ENCODE results near the gene ASIC2. TPM values are rescaled to one million over a fixed set of nuclear protein-coding genes. Genes with fewer than 3 reads are reported as not detected.
A peak's percentile ranks its signal among the peaks of the same experiment; 100 is the strongest.

ASIC2 gene
- total RNA-seq, 1 experiment from 2014 or later = 4.1 TPM

DNA sequence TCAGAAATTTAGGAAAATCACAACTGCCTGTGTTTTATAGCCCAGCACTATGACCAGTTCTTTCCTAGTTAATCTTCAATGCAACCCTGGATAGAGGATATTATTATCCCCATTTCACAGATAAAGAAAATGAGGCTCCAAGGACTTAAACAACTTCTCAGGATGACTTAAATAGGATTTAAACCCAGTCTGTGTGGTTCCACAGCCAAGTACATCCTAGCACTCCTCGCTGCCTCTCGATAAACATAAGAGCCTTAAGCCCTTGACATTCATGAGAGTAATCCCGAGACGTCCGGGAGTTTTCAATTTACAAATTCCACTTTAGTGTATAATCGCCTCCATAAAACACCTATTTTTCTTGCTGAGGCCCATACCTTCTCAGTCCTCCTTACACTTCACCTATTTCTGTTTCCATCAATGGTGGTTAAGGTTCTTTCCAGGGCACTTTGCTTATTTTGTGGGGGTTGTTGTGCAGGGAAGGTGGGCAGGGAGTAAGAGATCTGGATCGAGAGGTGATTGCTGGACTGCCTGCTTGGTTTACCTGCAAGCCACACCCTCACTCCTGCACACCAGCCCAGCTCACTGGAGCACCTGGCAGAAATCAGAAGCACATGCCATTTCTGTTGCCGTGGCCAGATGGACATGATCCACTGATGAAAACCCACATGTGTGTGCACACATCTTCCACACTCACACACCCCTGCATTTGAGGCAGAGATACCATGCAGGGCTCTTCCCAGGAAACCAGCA is 50.5 kb downstream of the ASIC2 start:
- BruUV-seq (replicated peaks) = no TSS peak
- H3K9me3 ChIP-seq (ENCODE audit: control insufficient read depth, insufficient read depth, low read depth, low read length) = no peaks in the 10 kb centered on the region
- H3K27ac ChIP-seq (ENCODE audit: low read length) = no peak overlapping the region
- no peak for TF ChIP-seq POLR2AphosphoS5 (IDR thresholded peaks at IDR 0.05; ENCODE audit: low read depth, low read length)
- TF ChIP-seq, protein P1, sequence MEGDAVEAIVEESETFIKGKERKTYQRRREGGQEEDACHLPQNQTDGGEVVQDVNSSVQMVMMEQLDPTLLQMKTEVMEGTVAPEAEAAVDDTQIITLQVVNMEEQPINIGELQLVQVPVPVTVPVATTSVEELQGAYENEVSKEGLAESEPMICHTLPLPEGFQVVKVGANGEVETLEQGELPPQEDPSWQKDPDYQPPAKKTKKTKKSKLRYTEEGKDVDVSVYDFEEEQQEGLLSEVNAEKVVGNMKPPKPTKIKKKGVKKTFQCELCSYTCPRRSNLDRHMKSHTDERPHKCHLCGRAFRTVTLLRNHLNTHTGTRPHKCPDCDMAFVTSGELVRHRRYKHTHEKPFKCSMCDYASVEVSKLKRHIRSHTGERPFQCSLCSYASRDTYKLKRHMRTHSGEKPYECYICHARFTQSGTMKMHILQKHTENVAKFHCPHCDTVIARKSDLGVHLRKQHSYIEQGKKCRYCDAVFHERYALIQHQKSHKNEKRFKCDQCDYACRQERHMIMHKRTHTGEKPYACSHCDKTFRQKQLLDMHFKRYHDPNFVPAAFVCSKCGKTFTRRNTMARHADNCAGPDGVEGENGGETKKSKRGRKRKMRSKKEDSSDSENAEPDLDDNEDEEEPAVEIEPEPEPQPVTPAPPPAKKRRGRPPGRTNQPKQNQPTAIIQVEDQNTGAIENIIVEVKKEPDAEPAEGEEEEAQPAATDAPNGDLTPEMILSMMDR (IDR thresholded peaks at IDR 0.05) = no peak
- TF ChIP-seq, protein P2, sequence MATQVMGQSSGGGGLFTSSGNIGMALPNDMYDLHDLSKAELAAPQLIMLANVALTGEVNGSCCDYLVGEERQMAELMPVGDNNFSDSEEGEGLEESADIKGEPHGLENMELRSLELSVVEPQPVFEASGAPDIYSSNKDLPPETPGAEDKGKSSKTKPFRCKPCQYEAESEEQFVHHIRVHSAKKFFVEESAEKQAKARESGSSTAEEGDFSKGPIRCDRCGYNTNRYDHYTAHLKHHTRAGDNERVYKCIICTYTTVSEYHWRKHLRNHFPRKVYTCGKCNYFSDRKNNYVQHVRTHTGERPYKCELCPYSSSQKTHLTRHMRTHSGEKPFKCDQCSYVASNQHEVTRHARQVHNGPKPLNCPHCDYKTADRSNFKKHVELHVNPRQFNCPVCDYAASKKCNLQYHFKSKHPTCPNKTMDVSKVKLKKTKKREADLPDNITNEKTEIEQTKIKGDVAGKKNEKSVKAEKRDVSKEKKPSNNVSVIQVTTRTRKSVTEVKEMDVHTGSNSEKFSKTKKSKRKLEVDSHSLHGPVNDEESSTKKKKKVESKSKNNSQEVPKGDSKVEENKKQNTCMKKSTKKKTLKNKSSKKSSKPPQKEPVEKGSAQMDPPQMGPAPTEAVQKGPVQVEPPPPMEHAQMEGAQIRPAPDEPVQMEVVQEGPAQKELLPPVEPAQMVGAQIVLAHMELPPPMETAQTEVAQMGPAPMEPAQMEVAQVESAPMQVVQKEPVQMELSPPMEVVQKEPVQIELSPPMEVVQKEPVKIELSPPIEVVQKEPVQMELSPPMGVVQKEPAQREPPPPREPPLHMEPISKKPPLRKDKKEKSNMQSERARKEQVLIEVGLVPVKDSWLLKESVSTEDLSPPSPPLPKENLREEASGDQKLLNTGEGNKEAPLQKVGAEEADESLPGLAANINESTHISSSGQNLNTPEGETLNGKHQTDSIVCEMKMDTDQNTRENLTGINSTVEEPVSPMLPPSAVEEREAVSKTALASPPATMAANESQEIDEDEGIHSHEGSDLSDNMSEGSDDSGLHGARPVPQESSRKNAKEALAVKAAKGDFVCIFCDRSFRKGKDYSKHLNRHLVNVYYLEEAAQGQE (IDR thresholded peaks at IDR 0.05; ENCODE audit: insufficient read depth in 1 of 2, low read depth in 2 of 2, low read length in 1 of 2) = no peak
- TF ChIP-seq SIN3A (IDR thresholded peaks at IDR 0.05; ENCODE audit: borderline replicate concordance, insufficient read depth, low read depth, low read length) = no peak
- TF ChIP-seq TCF7L2 (IDR thresholded peaks at IDR 0.05; ENCODE audit: low read depth, low read length) = no peak
- ChIA-PET CTCF (interaction anchor here (0.6 kb wide), 1 partner anchor 392 kb away, joined by 8 read pairs; no protein-coding TSS in a partner anchor), POLR2A (no interaction called here)
- H3K4me3 ChIP-seq (ENCODE audit: low read depth in 2 of 2, low read length in 2 of 2) = no peak overlapping the region
- DNase-seq (ENCODE audit: low read depth, low spot score) (no peak), ATAC-seq (no peak)
- intact Hi-C loops (cut with micrococcal nuclease; ENCODE audit: unreplicated experiment) (no loop called here), in situ Hi-C loops (cut with HindIII; ENCODE audit: low pct_unique_long_range_greater_than_20kb, low sequenced_read_pairs) (no loop called here)
- no peaks in the 10 kb centered on the region for H3K36me3 ChIP-seq (ENCODE audit: control insufficient read depth, insufficient read depth, low read length)
- no peaks in the 10 kb centered on the region for H3K27me3 ChIP-seq (ENCODE audit: control insufficient read depth, insufficient read depth, low read length)
- H3K4me1 ChIP-seq (ENCODE audit: control insufficient read depth, insufficient read depth, low read length) = peaks cover 8% of the 10 kb centered on the region

DNA sequence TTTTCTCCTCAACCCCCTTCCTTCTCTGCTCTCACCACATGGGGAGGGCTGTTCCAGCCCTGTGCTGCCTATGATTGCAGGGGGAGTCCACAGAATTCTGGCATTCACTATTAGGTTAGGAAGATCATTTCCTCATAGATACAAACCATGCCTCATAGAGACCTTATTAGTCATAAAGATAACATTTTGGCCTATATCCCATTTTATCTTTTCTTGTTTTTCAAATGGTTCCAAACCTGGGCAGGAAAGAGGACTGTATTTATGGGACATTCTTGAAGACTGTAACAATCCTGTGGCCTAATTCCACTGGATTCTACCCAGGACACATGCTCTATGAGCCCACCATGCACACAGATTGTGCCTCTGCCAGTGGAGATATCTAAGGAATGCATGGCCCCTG is 51.7 kb downstream of the ASIC2 start:
- Histone ChIP-seq H3K27ac (ENCODE audit: low read length) (no peak overlapping the region; the same call in 1 of the 2 replicates), H3K4me3 (ENCODE audit: low read depth in 2 of 2, low read length in 2 of 2) (no peak overlapping the region), H3K27me3 (ENCODE audit: control insufficient read depth, insufficient read depth, low read length) (no peaks in the 10 kb centered on the region), H3K36me3 (ENCODE audit: control insufficient read depth, insufficient read depth, low read length) (no peaks in the 10 kb centered on the region), H3K4me1 (ENCODE audit: control insufficient read depth, insufficient read depth, low read length) (peaks cover 8% of the 10 kb centered on the region), H3K9me3 (ENCODE audit: control insufficient read depth, insufficient read depth, low read depth, low read length) (no peaks in the 10 kb centered on the region)
- in situ Hi-C loops (cut with HindIII; ENCODE audit: low pct_unique_long_range_greater_than_20kb, low sequenced_read_pairs) = no loop called here
- intact Hi-C loops (cut with micrococcal nuclease; ENCODE audit: unreplicated experiment) = no loop called here
- peak; percentile 55 for ATAC-seq
- TF ChIP-seq, protein P2 (IDR thresholded peaks at IDR 0.05; ENCODE audit: insufficient read depth in 1 of 2, low read depth in 2 of 2, low read length in 1 of 2) = no peak
- TF ChIP-seq POLR2AphosphoS5 (IDR thresholded peaks at IDR 0.05; ENCODE audit: low read depth, low read length) (no peak), TCF7L2 (IDR thresholded peaks at IDR 0.05; ENCODE audit: low read depth, low read length) (no peak), SIN3A (IDR thresholded peaks at IDR 0.05; ENCODE audit: borderline replicate concordance, insufficient read depth, low read depth, low read length) (no peak)
- TF ChIP-seq, protein P1 (IDR thresholded peaks at IDR 0.05) = no peak
- no TSS peak for BruUV-seq (replicated peaks)
- ChIA-PET CTCF (no interaction called here), POLR2A (no interaction called here)
- DNase-seq (ENCODE audit: low read depth, low spot score) = no peak

All from Panc1 (cell line).